WERI-Rb-1 (cell line): ENCODE results near the gene MYRIP.
"Not testable (repeated sequence)": the region's sequence is repeated elsewhere in the genome, so short reads cannot be mapped to it uniquely, and the experiment has no call there.

Experiments used
- DNase-seq: peaks from one replicate; pipeline ENCODE4 v3.0.0-alpha.2; 2020
- H3K27ac ChIP-seq: fragments of 250-450 bp; sonication (Bioruptor Pico); 2 replicates; pipeline ENCODE4 v1.5.1; 2020; ENCODE audit warnings: mild to moderate bottlenecking, moderate library complexity
- H3K27me3 ChIP-seq: fragments of 250-450 bp; sonication (Bioruptor Pico); 2 replicates; pipeline ENCODE4 v1.5.1; 2021; ENCODE audit warnings: mild to moderate bottlenecking, low read depth, moderate library complexity; ENCODE audit not compliant: insufficient read depth, severe bottlenecking
- H3K36me3 ChIP-seq: fragments of 250-450 bp; sonication (Bioruptor Pico); 2 replicates; pipeline ENCODE4 v1.5.1; 2020; ENCODE audit warnings: mild to moderate bottlenecking, moderate library complexity
- H3K4me3 ChIP-seq: 2 replicates; pipeline ENCODE4 v1.5.1; 2011; ENCODE audit warnings: low read depth, mild to moderate bottlenecking, control low read depth, low read length
- H3K9me3 ChIP-seq: fragments of 250-450 bp; sonication (Bioruptor Pico); 2 replicates; pipeline ENCODE4 v1.5.1; 2021; ENCODE audit warnings: mild to moderate bottlenecking, moderate library complexity; ENCODE audit not compliant: severe bottlenecking
- TF ChIP-seq, protein P1 (sequence below): IDR thresholded peaks from 2 replicates; pipeline ENCODE4 v1.5.1; 2011; ENCODE audit warnings: low read depth, mild to moderate bottlenecking, control low read depth, inconsistent platforms, low read length

Gene MYRIP

GRCh38 chr3:39809181-39809994, at the start of gene MYRIP:
TSS of gene MYRIP (plus strand) at chr3:39809609. CDS start at chr3:39900817, 91,208 bp downstream.
- DNase-seq, result peak; percentile 82
- H3K27me3 ChIP-seq, result peaks cover 4% of the 10 kb centered on the region
- H3K4me3 ChIP-seq, result peak within 1 kb of the TSS; percentile 72
- peak within 1 kb of the TSS; percentile 65 for H3K27ac ChIP-seq
- H3K36me3 ChIP-seq, result no peaks in the 10 kb centered on the region
- no peaks in the 10 kb centered on the region for H3K9me3 ChIP-seq
- TF ChIP-seq, protein P1, sequence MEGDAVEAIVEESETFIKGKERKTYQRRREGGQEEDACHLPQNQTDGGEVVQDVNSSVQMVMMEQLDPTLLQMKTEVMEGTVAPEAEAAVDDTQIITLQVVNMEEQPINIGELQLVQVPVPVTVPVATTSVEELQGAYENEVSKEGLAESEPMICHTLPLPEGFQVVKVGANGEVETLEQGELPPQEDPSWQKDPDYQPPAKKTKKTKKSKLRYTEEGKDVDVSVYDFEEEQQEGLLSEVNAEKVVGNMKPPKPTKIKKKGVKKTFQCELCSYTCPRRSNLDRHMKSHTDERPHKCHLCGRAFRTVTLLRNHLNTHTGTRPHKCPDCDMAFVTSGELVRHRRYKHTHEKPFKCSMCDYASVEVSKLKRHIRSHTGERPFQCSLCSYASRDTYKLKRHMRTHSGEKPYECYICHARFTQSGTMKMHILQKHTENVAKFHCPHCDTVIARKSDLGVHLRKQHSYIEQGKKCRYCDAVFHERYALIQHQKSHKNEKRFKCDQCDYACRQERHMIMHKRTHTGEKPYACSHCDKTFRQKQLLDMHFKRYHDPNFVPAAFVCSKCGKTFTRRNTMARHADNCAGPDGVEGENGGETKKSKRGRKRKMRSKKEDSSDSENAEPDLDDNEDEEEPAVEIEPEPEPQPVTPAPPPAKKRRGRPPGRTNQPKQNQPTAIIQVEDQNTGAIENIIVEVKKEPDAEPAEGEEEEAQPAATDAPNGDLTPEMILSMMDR, result no peak

DNA sequence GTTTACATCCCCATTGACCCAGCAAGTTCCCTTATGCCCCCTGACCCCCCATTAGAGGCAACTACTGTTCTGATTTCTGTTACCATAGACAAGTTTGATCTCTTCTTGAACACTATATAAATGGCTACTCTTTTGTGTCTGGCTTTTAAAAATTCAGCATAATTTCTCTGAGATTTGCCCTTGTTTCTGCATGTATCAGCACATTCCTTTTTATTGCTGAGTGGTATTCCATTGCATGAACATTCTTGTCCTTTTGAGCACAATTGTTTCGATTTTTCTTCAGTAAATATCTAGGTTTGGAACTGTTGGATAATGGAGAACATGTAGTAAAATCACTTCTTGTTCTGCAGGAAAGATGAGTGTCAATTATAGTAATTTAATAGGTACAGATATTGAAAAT, 49.1 kb upstream of the MYRIP start:
- Histone ChIP-seq H3K27me3 (no peaks in the 10 kb centered on the region), H3K36me3 (no peaks in the 10 kb centered on the region), H3K27ac (no peak overlapping the region), H3K4me3 (no peak overlapping the region), H3K9me3 (no peaks in the 10 kb centered on the region)
- DNase-seq, result no peak
- TF ChIP-seq, protein P1, result no peak

DNA sequence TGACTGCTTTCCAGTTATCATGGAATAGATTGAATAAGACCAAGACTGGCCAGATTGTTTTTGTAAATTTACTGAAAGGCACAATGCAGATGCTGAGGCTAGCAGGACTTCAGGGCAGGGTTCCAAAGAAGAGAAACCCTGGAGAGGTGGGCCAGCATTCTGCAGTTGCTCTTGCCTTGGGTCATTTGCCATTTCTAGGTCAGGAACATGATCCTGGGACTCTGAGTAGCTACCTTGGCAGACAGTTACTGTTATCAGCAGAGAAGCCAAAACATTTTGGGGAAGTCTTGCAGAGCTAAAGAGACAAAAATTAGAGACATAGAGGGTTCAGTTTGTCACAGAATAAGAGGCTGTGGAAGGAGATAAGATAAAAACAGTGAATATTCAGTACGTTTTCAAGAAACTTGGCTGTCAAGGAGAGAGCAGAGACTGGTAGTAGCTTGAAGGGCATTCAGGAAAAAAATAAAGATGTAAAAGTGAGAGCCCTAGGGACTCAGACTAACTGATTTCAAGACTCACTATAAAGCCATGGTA, 46.8 kb upstream of the MYRIP start:
- DNase-seq, result no peak
- Histone ChIP-seq H3K27me3 (no peaks in the 10 kb centered on the region), H3K9me3 (no peaks in the 10 kb centered on the region), H3K36me3 (no peaks in the 10 kb centered on the region), H3K27ac (no peak overlapping the region), H3K4me3 (no peak overlapping the region)
- TF ChIP-seq, protein P1, result no peak

GRCh38 chr3:39763390-39763789, 46.0 kb upstream of the MYRIP start:
- Histone ChIP-seq H3K27ac (no peak overlapping the region), H3K27me3 (no peaks in the 10 kb centered on the region), H3K4me3 (no peak overlapping the region), H3K9me3 (no peaks in the 10 kb centered on the region), H3K36me3 (no peaks in the 10 kb centered on the region)
- TF ChIP-seq, protein P1, result no peak
- no peak for DNase-seq

DNA sequence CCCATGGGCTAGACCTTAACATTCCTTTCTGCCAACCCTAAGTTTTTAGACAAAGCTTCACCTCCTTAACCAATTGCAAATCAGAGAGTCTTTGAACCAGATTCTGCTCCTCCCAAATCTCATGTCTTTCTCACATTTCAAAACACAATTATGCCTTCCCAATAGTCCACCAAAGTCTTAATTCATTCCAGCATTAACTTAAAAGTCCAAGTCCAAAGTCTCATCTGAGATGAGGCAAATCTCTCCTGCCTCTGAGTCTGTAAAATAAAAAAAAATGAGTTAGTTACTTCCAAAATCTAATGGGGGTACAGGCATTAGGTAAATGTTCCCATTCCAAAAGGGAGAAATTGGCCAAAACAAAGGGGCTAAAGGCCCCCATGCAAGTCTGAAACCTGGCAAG, 43.8 kb upstream of the MYRIP start:
- TF ChIP-seq, protein P1, result no peak
- no peak for DNase-seq
- Histone ChIP-seq H3K27ac (no peak overlapping the region), H3K9me3 (no peaks in the 10 kb centered on the region), H3K36me3 (no peaks in the 10 kb centered on the region), H3K27me3 (no peaks in the 10 kb centered on the region), H3K4me3 (no peak overlapping the region)

- TF ChIP-seq, protein P1, result no peak
- Histone ChIP-seq H3K36me3 (no peaks in the 10 kb centered on the region), H3K27me3 (no peaks in the 10 kb centered on the region), H3K4me3 (no peak overlapping the region), H3K27ac (no peak overlapping the region), H3K9me3 (no peaks in the 10 kb centered on the region)
- no peak for DNase-seq
These were observed 43.0 kb upstream of the MYRIP start for GRCh38 chr3:39766433-39766832.

GRCh38 chr3:39766909-39767308, 42.5 kb upstream of the MYRIP start:
- not testable (repeated sequence) for H3K36me3 ChIP-seq, H3K27me3 ChIP-seq, DNase-seq, H3K9me3 ChIP-seq, H3K27ac ChIP-seq, H3K4me3 ChIP-seq

DNA sequence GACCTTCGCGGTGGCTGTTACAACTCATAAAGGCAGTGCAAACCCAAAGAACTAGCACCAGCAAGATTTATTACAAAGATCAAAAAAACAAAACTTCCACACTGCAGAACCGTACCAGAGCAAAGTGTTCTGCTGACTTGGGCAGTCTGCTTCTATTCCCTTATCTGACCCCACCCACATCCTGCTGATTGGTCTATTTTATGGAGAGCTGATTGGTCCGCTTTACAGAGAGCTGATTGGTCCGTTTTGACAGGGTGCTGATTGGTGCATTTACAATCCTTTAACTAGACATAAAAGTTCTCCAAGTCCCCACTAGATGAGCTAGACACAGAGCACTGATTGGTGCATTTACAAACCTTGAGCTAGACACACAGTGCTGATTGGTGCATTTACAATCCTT, 31.2 kb upstream of the MYRIP start:
- H3K9me3 ChIP-seq, DNase-seq, H3K27me3 ChIP-seq, H3K4me3 ChIP-seq, H3K36me3 ChIP-seq, H3K27ac ChIP-seq: not testable (repeated sequence)
